Coronary artery (tissue), 2 donors: Measurements from ENCODE around the gene RNF26.
A peak's percentile ranks its signal among the peaks of the same experiment; 100 is the strongest.

Experiments
- DNase-seq: peaks from one replicate; pipeline ENCODE4 v3.0.0-alpha.2; 2017; ENCODE audit warnings: low spot score
- H3K27ac ChIP-seq, 2 donors: fragments of 200-600 bp; sonication (generic); one replicate each; pipeline ENCODE4 v1.5.1; 2016 to 2019
- H3K4me3 ChIP-seq: fragments of 200-600 bp; sonication (generic); 2 replicates; pipeline ENCODE4 v1.5.1; 2016; ENCODE audit warnings: mild to moderate bottlenecking, moderate library complexity
- TF ChIP-seq, protein P1 (sequence below): fragments of 200-600 bp; sonication (generic); IDR thresholded peaks from one replicate; pipeline ENCODE4 v1.5.1; 2019; ENCODE audit warnings: antibody characterized with exemption

Gene RNF26

DNA sequence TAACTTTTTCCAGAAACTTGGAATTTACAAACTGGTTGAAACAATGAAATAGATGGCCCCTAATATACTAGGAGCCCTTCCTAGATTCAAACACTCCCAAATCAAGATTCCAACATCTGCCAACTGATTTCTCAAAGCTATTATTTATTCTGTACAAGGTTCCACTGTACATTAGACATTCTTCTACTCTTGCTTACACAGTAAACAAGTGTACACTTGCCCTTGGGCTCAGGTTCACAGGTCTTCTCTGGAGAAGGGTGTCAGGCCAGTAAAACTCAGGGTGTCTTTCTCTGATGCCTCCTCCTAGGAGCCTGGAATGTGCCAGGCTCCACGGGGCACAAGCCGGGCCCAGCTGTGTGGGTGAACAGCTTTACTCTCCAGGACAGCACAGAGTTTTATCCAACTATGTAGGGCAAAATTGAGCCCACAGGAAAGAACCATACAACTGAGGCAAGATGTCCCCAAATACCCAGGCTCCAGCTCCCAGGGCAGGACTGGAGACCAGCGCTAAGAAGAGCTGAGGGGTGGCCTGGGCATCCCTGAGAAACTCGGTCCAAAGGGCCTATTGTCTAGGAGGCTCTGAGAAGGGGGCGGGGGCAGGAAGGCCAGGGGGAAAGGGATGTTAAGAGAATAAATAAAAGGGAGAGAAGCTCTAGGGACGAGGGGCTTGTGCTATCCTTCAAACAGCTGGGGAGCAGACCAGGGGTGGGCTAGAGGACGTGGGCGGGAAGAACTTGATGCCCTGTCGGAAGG lies 20.9 kb downstream of the RNF26 start:
- H3K4me3 ChIP-seq: no peak overlapping the region
- no peak for DNase-seq
- no peak overlapping the region for H3K27ac ChIP-seq
- TF ChIP-seq, protein P1, sequence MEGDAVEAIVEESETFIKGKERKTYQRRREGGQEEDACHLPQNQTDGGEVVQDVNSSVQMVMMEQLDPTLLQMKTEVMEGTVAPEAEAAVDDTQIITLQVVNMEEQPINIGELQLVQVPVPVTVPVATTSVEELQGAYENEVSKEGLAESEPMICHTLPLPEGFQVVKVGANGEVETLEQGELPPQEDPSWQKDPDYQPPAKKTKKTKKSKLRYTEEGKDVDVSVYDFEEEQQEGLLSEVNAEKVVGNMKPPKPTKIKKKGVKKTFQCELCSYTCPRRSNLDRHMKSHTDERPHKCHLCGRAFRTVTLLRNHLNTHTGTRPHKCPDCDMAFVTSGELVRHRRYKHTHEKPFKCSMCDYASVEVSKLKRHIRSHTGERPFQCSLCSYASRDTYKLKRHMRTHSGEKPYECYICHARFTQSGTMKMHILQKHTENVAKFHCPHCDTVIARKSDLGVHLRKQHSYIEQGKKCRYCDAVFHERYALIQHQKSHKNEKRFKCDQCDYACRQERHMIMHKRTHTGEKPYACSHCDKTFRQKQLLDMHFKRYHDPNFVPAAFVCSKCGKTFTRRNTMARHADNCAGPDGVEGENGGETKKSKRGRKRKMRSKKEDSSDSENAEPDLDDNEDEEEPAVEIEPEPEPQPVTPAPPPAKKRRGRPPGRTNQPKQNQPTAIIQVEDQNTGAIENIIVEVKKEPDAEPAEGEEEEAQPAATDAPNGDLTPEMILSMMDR: no peak

DNA sequence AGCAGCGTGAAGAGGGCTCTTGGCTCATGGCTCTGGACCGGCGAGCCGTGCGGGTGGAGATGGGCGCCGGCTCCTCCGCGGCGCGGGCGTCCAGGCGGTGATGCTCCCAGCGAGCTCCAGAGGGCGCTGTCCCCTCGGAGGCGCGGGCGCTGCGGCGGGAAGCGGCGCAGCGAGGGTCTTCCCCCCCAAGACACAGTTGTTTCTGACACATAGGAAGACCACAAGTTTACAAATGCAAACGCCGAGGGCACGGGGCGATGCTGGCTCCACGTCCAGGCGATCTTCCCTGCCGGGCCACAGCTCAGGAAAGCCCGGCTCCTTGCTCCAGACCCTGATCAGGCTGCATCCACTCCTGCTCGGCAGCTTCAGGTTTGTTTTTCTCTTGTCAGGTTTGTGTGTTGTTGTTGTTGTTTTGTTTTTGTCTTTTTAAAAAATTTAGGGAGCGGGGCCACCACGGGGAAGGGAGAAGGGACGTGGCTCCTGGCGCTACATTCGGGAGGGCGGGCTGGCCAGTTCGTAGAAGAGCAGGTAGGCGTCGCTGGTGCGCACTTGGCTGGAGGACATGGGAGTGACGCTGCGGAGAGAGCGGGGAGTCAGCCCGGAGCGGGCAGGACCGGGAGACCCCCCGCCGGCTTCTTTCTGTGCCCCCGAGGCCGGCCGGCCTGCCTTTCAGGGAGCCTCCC lies 22.2 kb downstream of the RNF26 start:
- no peak for DNase-seq
- H3K27ac ChIP-seq: peak overlapping the region; percentile 52 to 71
- H3K4me3 ChIP-seq: peak overlapping the region; percentile 73
- TF ChIP-seq, protein P1: peak; percentile 94

DNA sequence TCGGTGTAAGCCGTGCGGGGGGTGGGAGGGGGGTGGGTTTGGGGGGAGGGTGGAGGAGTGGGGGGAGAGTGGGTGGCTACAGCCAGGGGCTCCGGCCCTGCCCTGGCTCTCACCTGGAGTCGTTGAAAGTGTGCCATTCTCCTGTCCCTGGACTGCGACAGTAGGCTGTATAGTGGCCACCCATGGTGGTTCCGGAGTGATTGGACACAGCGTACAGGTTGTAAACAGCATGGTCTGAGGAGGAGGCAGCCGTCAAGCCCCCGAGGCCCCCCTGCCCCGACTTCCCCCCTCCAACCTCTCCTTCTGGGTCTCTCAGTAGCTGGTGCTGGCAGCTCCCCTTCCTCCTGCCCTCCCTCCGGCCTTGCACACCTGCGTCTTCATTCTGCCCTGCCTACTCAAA lies 22.7 kb downstream of the RNF26 start:
- TF ChIP-seq, protein P1: no peak
- H3K4me3 ChIP-seq: peak overlapping the region; percentile 73
- peak overlapping the region; percentile 52 to 63 for H3K27ac ChIP-seq
- DNase-seq: no peak

DNA sequence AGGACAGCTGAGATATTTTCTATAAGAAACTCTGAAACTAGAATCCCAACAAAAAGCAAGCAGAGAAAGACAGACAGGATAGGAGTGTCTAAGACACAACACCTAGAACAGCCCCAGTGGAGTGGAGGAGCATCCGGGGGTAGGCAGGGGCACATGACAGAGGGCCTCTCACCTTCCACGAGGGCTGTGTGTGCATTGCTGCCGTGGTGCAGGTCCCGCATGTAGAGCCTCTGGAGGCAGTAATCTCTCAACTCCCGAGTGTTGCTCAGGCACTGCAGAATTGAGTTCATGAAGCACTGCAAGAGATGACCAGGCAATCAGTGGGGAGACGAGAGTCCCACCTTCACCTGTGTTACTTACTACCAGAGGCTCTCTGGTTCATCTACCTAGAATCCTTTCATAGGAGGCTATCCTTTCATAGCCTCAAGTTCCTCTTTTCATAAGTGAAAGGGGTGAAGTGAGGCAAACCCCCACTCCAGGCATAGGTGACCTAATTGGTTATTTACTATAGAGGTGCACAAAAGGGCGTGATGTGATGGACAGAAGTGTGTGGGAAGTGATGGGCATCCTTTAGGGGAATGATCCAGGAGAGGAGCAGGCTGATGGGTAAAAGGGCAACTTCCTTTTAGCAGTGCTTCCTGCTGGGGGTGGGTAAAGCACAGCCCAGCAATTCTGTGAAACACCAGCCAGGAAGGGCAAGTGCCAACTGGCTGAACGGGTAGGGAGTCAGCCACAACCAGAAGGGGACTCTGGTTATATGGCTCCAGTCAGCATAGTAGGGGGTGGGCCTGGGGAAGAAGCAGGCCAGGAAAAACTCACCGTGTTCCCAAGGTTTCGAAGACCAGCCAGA lies 25.3 kb downstream of the RNF26 start:
- DNase-seq: no peak
- TF ChIP-seq, protein P1: no peak
- H3K4me3 ChIP-seq: no peak overlapping the region
- H3K27ac ChIP-seq: no peak overlapping the region

DNA sequence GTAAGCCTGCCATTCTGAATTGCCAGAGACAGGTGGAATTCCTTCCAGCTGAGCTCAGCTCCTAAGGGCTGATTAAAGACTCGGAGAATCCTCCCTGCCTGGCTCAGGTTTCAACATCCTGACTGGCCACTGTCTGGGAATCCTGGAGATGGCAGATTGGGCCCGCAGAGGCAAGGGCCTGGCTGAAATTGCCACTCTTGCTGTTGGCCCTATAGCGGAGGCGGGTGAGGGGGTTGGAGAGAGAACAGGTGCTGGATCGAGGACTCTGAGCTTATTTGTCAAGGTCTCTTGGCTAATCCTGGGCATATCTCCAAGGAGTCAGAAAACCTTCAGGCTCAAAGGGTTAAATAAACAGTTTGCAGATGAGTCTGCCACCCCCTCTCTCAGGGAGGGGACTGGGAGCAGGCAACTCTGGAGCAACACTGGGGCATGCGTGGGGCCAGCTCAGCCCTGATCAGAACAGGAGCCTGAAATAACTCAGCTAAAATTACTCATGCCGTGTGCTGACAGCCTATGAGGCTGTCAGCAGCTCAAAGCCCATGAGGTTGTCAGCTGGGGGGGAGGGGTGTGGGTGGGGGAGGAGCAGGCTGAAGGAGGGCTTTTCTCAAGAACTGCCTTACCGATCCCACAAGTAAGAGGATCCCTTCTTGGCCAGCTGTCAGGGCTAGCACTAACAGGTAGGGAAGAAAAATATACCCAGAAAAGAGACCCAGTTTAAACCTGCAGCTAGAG lies 26.9 kb downstream of the RNF26 start:
- TF ChIP-seq, protein P1: no peak
- Histone ChIP-seq H3K4me3 (no peak overlapping the region), H3K27ac (peak overlapping the region; percentile 72 to 82)
- DNase-seq: no peak

DNA sequence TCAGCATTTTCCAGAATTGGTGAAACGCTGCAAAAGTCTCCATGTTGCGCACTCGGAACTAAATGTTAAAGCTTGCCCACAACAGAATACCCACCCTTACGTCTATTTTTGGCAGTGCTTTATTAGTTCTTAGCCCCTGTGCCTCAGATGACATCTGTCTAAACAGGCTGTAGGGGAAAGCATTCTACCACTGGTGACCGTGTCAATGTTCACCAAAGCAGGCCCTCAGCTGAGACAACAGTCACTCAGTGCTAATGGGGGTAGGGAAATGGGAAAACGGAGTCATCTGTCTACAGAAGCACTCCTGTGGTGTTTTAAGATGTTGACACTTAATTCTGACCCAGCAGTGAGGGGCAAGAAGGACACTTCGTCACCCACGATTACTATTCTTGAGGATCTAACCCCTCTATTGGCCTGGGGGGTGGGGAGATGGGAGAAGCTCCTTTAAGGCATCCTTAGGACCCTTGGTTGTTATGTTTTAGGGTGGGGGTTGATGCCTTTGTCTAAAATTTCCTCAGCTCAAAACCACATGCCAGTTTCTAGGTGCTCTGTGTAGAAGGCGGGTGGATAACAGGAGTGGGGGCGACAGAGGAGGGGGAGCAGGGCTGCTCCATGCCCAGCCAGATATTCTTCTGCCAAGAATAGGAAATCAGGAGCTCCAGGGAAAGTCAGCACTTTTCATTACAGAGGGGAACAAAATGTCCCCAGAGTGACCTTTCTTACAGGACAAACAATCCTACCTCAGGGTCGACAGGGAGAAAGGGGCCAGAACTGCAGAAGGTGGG lies 27.8 kb downstream of the RNF26 start:
- peak overlapping the region; percentile 72 to 82 for H3K27ac ChIP-seq
- no peak for DNase-seq
- H3K4me3 ChIP-seq: no peak overlapping the region
- TF ChIP-seq, protein P1: no peak
